ENCODE results near the gene C16orf78. TPM values are rescaled to one million over a fixed set of nuclear protein-coding genes. Genes with fewer than 3 reads are reported as not detected.

C16orf78 gene
- total RNA-seq, 1 experiment from 2014 or later = not detected

GRCh38 chr16:49436181-49436580 is 62.6 kb downstream of the C16orf78 start:
- Histone ChIP-seq H3K9me3 (ENCODE audit: low read depth, low read length, poor library complexity, severe bottlenecking) (no peaks in the 10 kb centered on the region), H3K4me3 (ENCODE audit: low read depth, low read length, poor library complexity, severe bottlenecking) (no peak overlapping the region), H3K27ac (ENCODE audit: low read depth, low read length, poor library complexity, severe bottlenecking) (no peak overlapping the region), H3K27me3 (replicated peaks; ENCODE audit: insufficient read depth, low read depth, low read length, poor library complexity) (peaks cover 30% of the 10 kb centered on the region), H3K36me3 (ENCODE audit: insufficient read depth, low read length, poor library complexity, severe bottlenecking) (no peaks in the 10 kb centered on the region), H3K4me1 (ENCODE audit: insufficient read depth, low read length, poor library complexity, severe bottlenecking) (no peaks in the 10 kb centered on the region)
- POLR2A ChIA-PET (ENCODE audit: low non-redundant PET) = no interaction called here
- TF ChIP-seq EZH2 (IDR thresholded peaks at IDR 0.05; ENCODE audit: borderline replicate concordance, low read depth, low read length, poor library complexity, severe bottlenecking) = no peak
- TF ChIP-seq CTCF (conservative IDR thresholded peaks at IDR 0.05; ENCODE audit: low read depth, low read length) = no peak
- BruUV-seq (replicated peaks) = no TSS peak
- CTCF ChIA-PET = no interaction called here
- no peak for DNase-seq (ENCODE audit: low spot score)
- intact Hi-C loops (cut with micrococcal nuclease; ENCODE audit: unreplicated experiment) = no loop called here

- no peak for TF ChIP-seq EZH2 (IDR thresholded peaks at IDR 0.05; ENCODE audit: borderline replicate concordance, low read depth, low read length, poor library complexity, severe bottlenecking)
- TF ChIP-seq CTCF (conservative IDR thresholded peaks at IDR 0.05; ENCODE audit: low read depth, low read length) = no peak
- Histone ChIP-seq H3K9me3 (ENCODE audit: low read depth, low read length, poor library complexity, severe bottlenecking) (no peaks in the 10 kb centered on the region), H3K4me1 (ENCODE audit: insufficient read depth, low read length, poor library complexity, severe bottlenecking) (no peaks in the 10 kb centered on the region), H3K4me3 (ENCODE audit: low read depth, low read length, poor library complexity, severe bottlenecking) (no peak overlapping the region), H3K27me3 (replicated peaks; ENCODE audit: insufficient read depth, low read depth, low read length, poor library complexity) (peaks cover 27% of the 10 kb centered on the region), H3K36me3 (ENCODE audit: insufficient read depth, low read length, poor library complexity, severe bottlenecking) (no peaks in the 10 kb centered on the region), H3K27ac (ENCODE audit: low read depth, low read length, poor library complexity, severe bottlenecking) (no peak overlapping the region)
- ChIA-PET CTCF (no interaction called here), POLR2A (ENCODE audit: low non-redundant PET) (no interaction called here)
- no TSS peak for BruUV-seq (replicated peaks)
- DNase-seq (ENCODE audit: low spot score) = no peak
- intact Hi-C loops (cut with micrococcal nuclease; ENCODE audit: unreplicated experiment) = no loop called here
These were observed 63.7 kb downstream of the C16orf78 start for GRCh38 chr16:49437344-49437743.

- no TSS peak for BruUV-seq (replicated peaks)
- H3K27me3 ChIP-seq (replicated peaks; ENCODE audit: insufficient read depth, low read depth, low read length, poor library complexity) = peaks cover 26% of the 10 kb centered on the region
- H3K27ac ChIP-seq (ENCODE audit: low read depth, low read length, poor library complexity, severe bottlenecking) = no peak overlapping the region
- no peak for TF ChIP-seq EZH2 (IDR thresholded peaks at IDR 0.05; ENCODE audit: borderline replicate concordance, low read depth, low read length, poor library complexity, severe bottlenecking)
- no peak for TF ChIP-seq CTCF (conservative IDR thresholded peaks at IDR 0.05; ENCODE audit: low read depth, low read length)
- DNase-seq (ENCODE audit: low spot score) = no peak
- no peak overlapping the region for H3K4me3 ChIP-seq (ENCODE audit: low read depth, low read length, poor library complexity, severe bottlenecking)
- CTCF ChIA-PET = no interaction called here
- no peaks in the 10 kb centered on the region for H3K9me3 ChIP-seq (ENCODE audit: low read depth, low read length, poor library complexity, severe bottlenecking)
- no peaks in the 10 kb centered on the region for H3K4me1 ChIP-seq (ENCODE audit: insufficient read depth, low read length, poor library complexity, severe bottlenecking)
- POLR2A ChIA-PET (ENCODE audit: low non-redundant PET) = no interaction called here
- intact Hi-C loops (cut with micrococcal nuclease; ENCODE audit: unreplicated experiment) = no loop called here
- no peaks in the 10 kb centered on the region for H3K36me3 ChIP-seq (ENCODE audit: insufficient read depth, low read length, poor library complexity, severe bottlenecking)
These were observed 65.4 kb downstream of the C16orf78 start for GRCh38 chr16:49439050-49439449.

Data from A673 (cell line).